Keratinocyte (primary cell): Measurements from ENCODE around the gene SPDYE4. TPM values are rescaled to one million over a fixed set of nuclear protein-coding genes. Genes with fewer than 3 reads are reported as not detected.

Experiments used
- DNase-seq: peaks from one replicate; pipeline ENCODE4 v3.0.0-alpha.2; 2011; ENCODE audit warnings: low read depth, missing footprints, low spot score
- FAIRE-seq: peaks from 2 replicates; lab custom pipeline; 2011; peaks lifted over from hg19 to GRCh38; lab: Jason Lieb, UNC
- H2AFZ ChIP-seq: 2 replicates; pipeline ENCODE4 v1.6.0; 2012; ENCODE audit warnings: low read length, control low read depth, inconsistent platforms; ENCODE audit not compliant: control insufficient read depth
- H3K27ac ChIP-seq: 2 replicates; pipeline ENCODE4 v1.5.1; 2011; ENCODE audit warnings: low read length; ENCODE audit not compliant: control insufficient read depth, insufficient read depth
- H3K27me3 ChIP-seq: 3 replicates; pipeline ENCODE4 v1.6.0; 2011; ENCODE audit warnings: low read length; ENCODE audit not compliant: control insufficient read depth, insufficient read depth; ENCODE audit errors: extremely low read depth
- H3K36me3 ChIP-seq, 2 experiments: 2 replicates in 1 of 2; 3 replicates in 1 of 2; pipeline ENCODE4 v1.5.1; 2011; ENCODE audit warnings: low read length in 2 of 2, mild to moderate bottlenecking in 1 of 2; ENCODE audit not compliant: control insufficient read depth in 2 of 2, insufficient read depth in 2 of 2; ENCODE audit errors: extremely low read depth in 1 of 2
- H3K4me1 ChIP-seq: 3 replicates; pipeline ENCODE4 v1.5.1; 2011; ENCODE audit warnings: low read length; ENCODE audit not compliant: control insufficient read depth, insufficient read depth; ENCODE audit errors: extremely low read depth
- H3K4me2 ChIP-seq: 3 replicates; pipeline ENCODE4 v1.6.0; 2011; ENCODE audit warnings: low read depth, low read length; ENCODE audit not compliant: control insufficient read depth, insufficient read depth; ENCODE audit errors: extremely low read depth
- H3K4me3 ChIP-seq, 3 experiments: fragments of 200-600 bp in 1 of 3; sonication (generic) in 1 of 3; 2 replicates in 2 of 3; 3 replicates in 1 of 3; pipeline ENCODE4 v1.5.1; 2011 to 2016; ENCODE audit warnings: low read length in 3 of 3, mild to moderate bottlenecking in 3 of 3, control low read depth in 2 of 3, inconsistent platforms in 1 of 3, low read depth in 1 of 3, mixed read lengths in 1 of 3, mixed run types in 1 of 3, moderate library complexity in 1 of 3; ENCODE audit not compliant: control insufficient read depth in 2 of 3, insufficient read depth in 2 of 3; ENCODE audit errors: extremely low read depth in 1 of 3
- H3K79me2 ChIP-seq: 2 replicates; pipeline ENCODE4 v1.6.0; 2012; ENCODE audit warnings: low read length; ENCODE audit not compliant: control insufficient read depth, insufficient read depth
- H3K9ac ChIP-seq: 3 replicates; pipeline ENCODE4 v1.6.0; 2011; ENCODE audit warnings: low read length; ENCODE audit not compliant: control insufficient read depth, insufficient read depth; ENCODE audit errors: extremely low read depth
- H3K9me1 ChIP-seq: 3 replicates; pipeline ENCODE4 v1.6.0; 2011; ENCODE audit warnings: low read length; ENCODE audit not compliant: control insufficient read depth, insufficient read depth; ENCODE audit errors: extremely low read depth
- H3K9me3 ChIP-seq: 2 replicates; pipeline ENCODE4 v1.5.1; 2012; ENCODE audit warnings: low read depth, low read length; ENCODE audit not compliant: control insufficient read depth
- H4K20me1 ChIP-seq: 3 replicates; pipeline ENCODE4 v1.6.0; 2011; ENCODE audit warnings: low read length; ENCODE audit not compliant: control insufficient read depth, insufficient read depth; ENCODE audit errors: extremely low read depth
- CTCF ChIP-seq, 3 experiments: IDR thresholded peaks in 1 of 3; conservative IDR thresholded peaks in 1 of 3; optimal IDR thresholded peaks in 1 of 3; 2 replicates in 2 of 3; 3 replicates in 1 of 3; pipeline versions ENCODE3 to v1.5.1; 2011; ENCODE audit warnings: low read length in 3 of 3, mild to moderate bottlenecking in 3 of 3, moderate library complexity in 2 of 3, control low read depth in 1 of 3, inconsistent platforms in 1 of 3; ENCODE audit not compliant: insufficient read depth in 2 of 3; ENCODE audit errors: extremely low read depth in 1 of 3
- EZH2 ChIP-seq: IDR thresholded peaks from one replicate; pipeline ENCODE4 v1.6.1; 2012; ENCODE audit warnings: inconsistent platforms, mild to moderate bottlenecking, low read length, moderate library complexity
- dilution Hi-C: fragments of 300-500 bp; cut with MboI; formaldehyde crosslinking; loops from one replicate; pipeline ENCODE4 v1.7.0; 2020; ENCODE audit warnings: low sequenced_read_pairs; ENCODE audit not compliant: extremely low pct_ligation_motif_present
- polyA plus RNA-seq, 5 experiments: library from polyadenylated mRNA; depleted of rRNA in 3 of 5; stranded (reverse) in 3 of 5; stranded (forward) in 1 of 5; unstranded in 1 of 5; fragments of >200 nt; gene quantifications; 1 replicate in 1 of 5; 2 replicates in 3 of 5; 3 replicates in 1 of 5; pipeline versions ENCODE4 v1.2.1 to v1.2.3, GENCODE V29; 2011 to 2012; ENCODE audit warnings: missing spikeins in 2 of 5, low read depth in 1 of 5, low replicate concordance in 1 of 5

Gene SPDYE4
- polyA plus RNA-seq, 1 donor (not counting 4 experiments of a cell fraction or from before 2014, with no cell fraction given): not detected

GRCh38 chr17:8712698-8713097, 45.6 kb downstream of the SPDYE4 start:
- Histone ChIP-seq H3K9me3 (no peaks in the 10 kb centered on the region), H3K4me1 (no peaks in the 10 kb centered on the region), H3K9ac (no peak overlapping the region), H3K4me3 (no peak overlapping the region), H4K20me1 (no peaks in the 10 kb centered on the region), H3K9me1 (no peaks in the 10 kb centered on the region), H3K36me3 (no peaks in the 10 kb centered on the region), H3K4me2 (no peak overlapping the region), H2AFZ (no peak overlapping the region), H3K27me3 (peaks cover 3% of the 10 kb centered on the region), H3K79me2 (no peaks in the 10 kb centered on the region), H3K27ac (no peak overlapping the region)
- TF ChIP-seq EZH2: no peak
- no peak for TF ChIP-seq CTCF (optimal IDR thresholded peaks at IDR 0.05 in 1 of 3, IDR thresholded peaks at IDR 0.05 in 1 of 3, conservative IDR thresholded peaks at IDR 0.05 in 1 of 3; ENCODE audit: extremely low read depth in 1 of 3, insufficient read depth in 2 of 3, low read length in 3 of 3)
- DNase-seq (no peak), FAIRE-seq (no peak)
- dilution Hi-C loops: no loop called here

GRCh38 chr17:8711291-8711690, 47.1 kb downstream of the SPDYE4 start:
- Histone ChIP-seq H3K36me3 (no peaks in the 10 kb centered on the region), H3K4me2 (no peak overlapping the region), H3K9ac (no peak overlapping the region), H3K9me3 (no peaks in the 10 kb centered on the region), H3K79me2 (no peaks in the 10 kb centered on the region), H3K27ac (no peak overlapping the region), H3K9me1 (no peaks in the 10 kb centered on the region), H3K27me3 (peaks cover 3% of the 10 kb centered on the region), H3K4me1 (no peaks in the 10 kb centered on the region), H3K4me3 (no peak overlapping the region), H4K20me1 (no peaks in the 10 kb centered on the region), H2AFZ (no peak overlapping the region)
- TF ChIP-seq EZH2 (no peak), CTCF (optimal IDR thresholded peaks at IDR 0.05 in 1 of 3, IDR thresholded peaks at IDR 0.05 in 1 of 3, conservative IDR thresholded peaks at IDR 0.05 in 1 of 3; ENCODE audit: extremely low read depth in 1 of 3, insufficient read depth in 2 of 3, low read length in 3 of 3) (no peak)
- dilution Hi-C loops: no loop called here
- DNase-seq (no peak), FAIRE-seq (no peak)
